ENCODE results near the gene PIAS4. TPM values are rescaled to one million over a fixed set of nuclear protein-coding genes. Genes with fewer than 3 reads are reported as not detected.
"Not testable (repeated sequence)": the region's sequence is repeated elsewhere in the genome, so short reads cannot be mapped to it uniquely, and the experiment has no call there.

The PIAS4 gene
- total RNA-seq, 1 donor: 23.8 TPM

DNA sequence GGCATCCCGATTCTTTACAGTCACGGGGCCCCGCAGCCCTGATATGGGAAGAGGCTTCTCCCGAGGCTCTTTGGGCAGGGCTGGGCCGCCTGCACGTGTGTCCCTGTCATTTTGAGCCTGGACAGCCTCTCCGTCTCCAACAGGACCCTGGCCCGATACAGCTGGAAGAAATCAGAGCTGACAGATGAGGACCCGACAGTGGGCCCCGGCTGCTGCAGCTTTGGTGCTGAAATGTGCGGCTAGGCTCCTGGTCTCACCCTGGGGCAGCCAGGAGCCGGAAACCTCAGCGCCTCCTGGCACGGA, 3.2 kb downstream of the PIAS4 start:
- TF ChIP-seq, protein P1, sequence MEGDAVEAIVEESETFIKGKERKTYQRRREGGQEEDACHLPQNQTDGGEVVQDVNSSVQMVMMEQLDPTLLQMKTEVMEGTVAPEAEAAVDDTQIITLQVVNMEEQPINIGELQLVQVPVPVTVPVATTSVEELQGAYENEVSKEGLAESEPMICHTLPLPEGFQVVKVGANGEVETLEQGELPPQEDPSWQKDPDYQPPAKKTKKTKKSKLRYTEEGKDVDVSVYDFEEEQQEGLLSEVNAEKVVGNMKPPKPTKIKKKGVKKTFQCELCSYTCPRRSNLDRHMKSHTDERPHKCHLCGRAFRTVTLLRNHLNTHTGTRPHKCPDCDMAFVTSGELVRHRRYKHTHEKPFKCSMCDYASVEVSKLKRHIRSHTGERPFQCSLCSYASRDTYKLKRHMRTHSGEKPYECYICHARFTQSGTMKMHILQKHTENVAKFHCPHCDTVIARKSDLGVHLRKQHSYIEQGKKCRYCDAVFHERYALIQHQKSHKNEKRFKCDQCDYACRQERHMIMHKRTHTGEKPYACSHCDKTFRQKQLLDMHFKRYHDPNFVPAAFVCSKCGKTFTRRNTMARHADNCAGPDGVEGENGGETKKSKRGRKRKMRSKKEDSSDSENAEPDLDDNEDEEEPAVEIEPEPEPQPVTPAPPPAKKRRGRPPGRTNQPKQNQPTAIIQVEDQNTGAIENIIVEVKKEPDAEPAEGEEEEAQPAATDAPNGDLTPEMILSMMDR (IDR thresholded peaks at IDR 0.05; ENCODE audit: insufficient read depth, low read length): no peak
- H3K4me3 ChIP-seq (ENCODE audit: low read depth, low read length): no peak overlapping the region
- no peak for DNase-seq (ENCODE audit: low read depth)

DNA sequence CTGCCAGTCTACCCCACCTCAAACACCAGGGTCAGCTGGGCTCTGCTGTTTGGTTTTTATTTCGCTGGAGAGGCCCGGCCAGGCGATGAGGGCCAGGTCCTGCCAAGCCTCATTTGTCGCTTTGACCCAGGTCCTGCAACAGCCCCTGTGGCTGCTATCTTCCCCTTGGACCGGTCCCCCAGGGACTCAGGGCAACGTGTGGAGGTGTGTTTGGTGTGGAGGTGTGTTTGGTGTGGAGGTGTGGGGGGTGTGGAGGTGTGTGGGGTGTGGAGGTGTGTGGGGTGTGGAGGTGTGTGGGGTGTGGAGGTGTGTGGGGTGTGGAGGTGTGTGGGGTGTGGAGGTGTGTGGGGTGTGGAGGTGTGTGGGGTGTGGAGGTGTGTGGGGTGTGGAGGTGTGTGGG, 3.9 kb downstream of the PIAS4 start:
- H3K4me3 ChIP-seq (ENCODE audit: low read depth, low read length); DNase-seq (ENCODE audit: low read depth): not testable (repeated sequence)

- TF ChIP-seq, protein P1 (IDR thresholded peaks at IDR 0.05; ENCODE audit: insufficient read depth, low read length): no peak
- no peak overlapping the region for H3K4me3 ChIP-seq (ENCODE audit: low read depth, low read length)
- DNase-seq (ENCODE audit: low read depth): no peak
These were observed 4.8 kb downstream of the PIAS4 start for GRCh38 chr19:4012092-4012974.

GRCh38 chr19:4012975-4013634, 5.6 kb downstream of the PIAS4 start:
- TF ChIP-seq, protein P1 (IDR thresholded peaks at IDR 0.05; ENCODE audit: insufficient read depth, low read length): no peak
- H3K4me3 ChIP-seq (ENCODE audit: low read depth, low read length): no peak overlapping the region
- no peak for DNase-seq (ENCODE audit: low read depth)

DNA sequence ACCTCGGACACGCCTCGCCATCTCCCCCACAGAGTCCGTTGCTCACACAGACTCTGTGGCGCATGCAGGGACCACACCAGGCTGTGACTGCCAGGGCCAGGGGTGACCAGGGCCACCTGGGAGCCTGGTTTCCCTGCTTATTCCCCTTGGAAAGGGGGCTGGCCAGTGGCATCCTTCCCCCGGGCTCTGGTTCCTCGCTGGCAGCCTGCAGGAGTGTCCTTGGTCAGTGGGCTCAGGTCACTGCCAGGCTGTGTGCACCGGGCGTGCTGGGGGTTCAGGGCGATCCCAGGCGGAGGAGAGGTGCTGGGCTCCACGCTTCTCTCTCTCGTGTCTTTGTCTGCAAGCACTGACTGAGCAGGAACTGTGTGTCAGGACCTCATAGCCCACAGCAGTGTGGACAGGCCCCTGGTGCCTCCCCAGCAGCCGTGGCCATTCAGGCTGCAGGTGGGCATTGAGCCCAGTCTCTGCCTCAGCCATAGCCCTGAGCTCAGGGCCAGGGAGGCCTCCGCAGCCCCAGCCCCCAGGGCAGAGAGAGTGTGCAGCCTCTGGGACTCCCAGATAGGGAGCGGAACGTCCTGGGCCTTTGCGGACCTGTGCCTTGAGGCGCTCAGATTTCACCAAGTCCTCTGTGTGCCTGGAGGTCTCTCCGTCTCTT, 6.5 kb downstream of the PIAS4 start:
- TF ChIP-seq, protein P1 (IDR thresholded peaks at IDR 0.05; ENCODE audit: insufficient read depth, low read length): no peak
- DNase-seq (ENCODE audit: low read depth): no peak
- H3K4me3 ChIP-seq (ENCODE audit: low read depth, low read length): no peak overlapping the region

DNA sequence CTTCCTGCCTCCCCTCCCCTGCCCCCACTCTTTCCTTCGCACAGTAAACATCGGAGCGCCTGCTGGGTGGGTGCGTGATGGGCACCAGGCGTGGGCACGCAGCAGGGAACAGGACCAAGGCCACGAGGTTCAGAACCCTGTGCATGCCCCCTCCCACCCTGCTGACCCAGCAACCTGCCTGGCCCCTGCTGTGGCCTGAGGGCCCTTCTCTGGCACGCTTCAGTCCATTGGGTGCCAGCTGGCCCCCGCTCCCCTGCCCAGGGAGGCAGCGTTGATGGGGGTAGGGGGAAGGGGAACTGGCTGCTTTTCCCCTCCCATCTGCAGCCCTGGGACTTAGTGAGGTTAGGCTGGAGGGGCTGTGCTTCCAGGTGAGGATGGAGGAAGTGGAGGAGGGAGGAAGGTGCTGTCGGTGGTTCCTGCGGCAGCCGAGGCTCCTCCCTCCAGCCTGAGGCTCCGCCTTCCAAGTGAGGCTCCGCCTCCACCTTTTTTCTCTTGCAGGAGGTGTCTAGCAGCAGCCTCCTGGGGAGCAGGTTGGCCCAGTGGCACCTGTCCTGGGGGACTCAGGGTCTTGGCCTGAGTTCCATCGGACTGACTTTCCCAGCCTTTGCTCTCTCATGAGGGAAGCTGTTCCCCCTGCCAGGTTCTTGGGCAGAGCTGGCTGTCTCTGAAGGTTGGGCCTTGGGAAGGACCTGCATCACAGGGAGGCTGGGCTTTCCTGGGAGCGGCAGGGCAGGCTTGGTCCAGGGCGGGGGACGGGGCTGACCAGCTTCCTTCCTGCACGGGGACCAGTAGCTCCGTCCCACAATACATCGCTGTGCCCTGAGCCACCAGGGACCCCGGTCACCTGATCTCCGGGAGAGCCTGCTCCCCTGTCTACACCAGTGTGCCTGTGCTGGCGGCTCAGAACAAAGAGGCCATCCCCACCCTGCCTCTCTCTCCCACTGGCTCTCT, 7.3 kb downstream of the PIAS4 start:
- no peak for DNase-seq (ENCODE audit: low read depth)
- no peak overlapping the region for H3K4me3 ChIP-seq (ENCODE audit: low read depth, low read length)
- TF ChIP-seq, protein P1 (IDR thresholded peaks at IDR 0.05; ENCODE audit: insufficient read depth, low read length): no peak
